DMS79 treated with DMSO at 0.1 percent for 48 hours (cell line): ENCODE results near the gene PPP1R10.

Experiments used
- DNase-seq: peaks from one replicate; lab custom pipeline; 2025; lab: John Stamatoyannopoulos, UW

The PPP1R10 gene

DNA sequence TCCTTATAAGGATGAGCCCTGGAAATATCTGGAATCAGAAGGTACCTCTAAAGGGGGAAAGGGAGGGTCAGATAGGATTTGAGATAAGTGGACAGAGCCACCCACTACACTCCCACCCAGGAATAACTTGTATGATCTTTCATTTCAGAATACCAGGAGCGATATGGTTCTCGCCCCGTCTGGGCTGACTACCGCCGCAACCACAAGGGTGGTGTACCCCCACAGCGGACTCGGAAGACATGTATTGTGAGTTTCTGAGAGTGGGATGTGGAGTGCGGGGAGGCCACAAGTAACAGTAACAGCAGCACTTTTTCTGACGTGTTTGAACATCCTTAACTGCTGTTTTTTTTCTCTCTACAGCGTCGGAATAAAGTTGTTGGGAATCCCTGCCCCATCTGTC lies 2.5 kb upstream of the PPP1R10 start:
- no peak for DNase-seq

DNA sequence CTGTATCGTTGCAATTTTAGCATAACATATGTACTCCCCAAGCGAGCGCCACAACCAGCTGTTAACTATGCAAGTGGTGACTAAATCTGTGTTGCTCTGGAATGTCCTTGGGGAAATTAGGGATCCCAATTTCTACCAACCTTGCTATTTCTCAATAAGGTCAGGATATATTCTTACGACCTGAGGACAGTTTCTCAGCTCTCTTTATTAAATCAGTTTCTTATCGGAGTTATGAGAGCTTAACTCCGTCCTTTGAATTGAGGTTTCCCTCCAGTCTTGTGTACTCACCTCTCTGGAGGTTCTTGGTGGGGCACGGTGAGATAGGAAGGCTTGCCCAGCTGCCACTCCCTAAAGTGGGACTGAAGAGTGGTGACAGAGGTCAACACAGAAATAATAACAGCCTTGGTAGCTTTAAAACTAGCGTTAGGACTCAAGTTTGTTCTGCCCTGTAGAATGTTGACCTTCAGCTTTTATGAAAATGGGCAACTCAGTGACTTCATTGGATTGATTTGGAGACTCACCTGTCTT lies 1.3 kb upstream of the PPP1R10 start:
- DNase-seq = peak; percentile 39

DNA sequence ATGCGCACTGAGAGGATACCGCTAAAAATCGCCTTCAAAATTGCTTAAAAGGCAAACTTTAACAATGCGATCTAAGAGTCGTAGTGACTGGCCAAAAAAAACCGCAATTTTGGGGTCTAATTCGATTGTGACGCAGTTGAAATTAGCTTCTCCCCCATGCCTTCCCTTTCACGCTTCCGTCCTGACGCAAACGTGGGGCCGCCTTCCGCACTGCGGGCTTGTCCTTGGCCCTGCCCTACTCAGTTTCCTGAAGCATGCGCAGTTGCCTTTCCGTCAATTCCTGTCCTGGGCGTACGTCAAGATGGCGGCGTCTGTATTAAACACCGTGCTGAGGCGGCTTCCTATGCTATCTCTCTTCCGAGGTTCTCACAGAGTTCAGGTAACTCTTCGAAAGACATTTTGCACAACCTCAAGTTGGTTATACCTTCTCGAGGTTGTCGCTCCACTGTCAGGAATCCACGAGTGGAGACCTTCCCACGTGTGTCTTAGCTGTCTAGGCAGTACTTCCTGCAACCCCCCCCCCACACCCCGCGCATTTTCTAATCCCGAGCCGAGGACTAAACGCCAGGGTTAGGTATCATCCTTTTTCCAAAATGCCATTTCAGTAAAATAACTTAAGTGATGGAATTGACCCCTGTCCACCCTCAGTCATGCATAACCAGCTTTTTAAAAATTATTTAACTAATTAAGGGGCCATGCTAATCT lies 674 bp upstream of the PPP1R10 start, which contains the start of gene MRPS18B:
TSS of gene MRPS18B (plus strand) at position 276 of the 705 bp plus-strand sequence. CDS start at position 302, 26 bp downstream.
- peak; percentile 99 for DNase-seq

GRCh38 chr6:30615958-30616810 lies 859 bp downstream of the PPP1R10 start:
- DNase-seq = peak; percentile 65

- DNase-seq = peak; percentile 89
These were observed 1.7 kb downstream of the PPP1R10 start for GRCh38 chr6:30615219-30615957.

DNA sequence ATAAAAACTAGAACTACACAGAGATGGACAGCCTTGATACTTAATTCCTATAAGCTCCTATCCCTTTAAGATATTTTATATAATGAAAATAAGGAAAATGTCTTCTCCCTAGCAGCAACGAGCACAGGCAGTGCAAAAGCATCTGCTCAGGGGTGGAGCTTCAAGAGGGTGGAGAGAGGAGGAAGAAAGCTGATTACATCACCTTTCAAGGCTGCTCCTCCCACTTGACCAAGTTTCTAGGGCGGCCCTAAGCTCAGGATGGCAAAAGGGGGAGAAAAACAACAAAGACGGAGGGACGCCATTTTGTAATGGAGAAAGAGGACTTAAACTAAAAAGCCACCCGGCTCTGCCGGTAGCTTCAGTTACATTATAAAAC lies 2.2 kb downstream of the PPP1R10 start:
- DNase-seq = peak; percentile 97

DNA sequence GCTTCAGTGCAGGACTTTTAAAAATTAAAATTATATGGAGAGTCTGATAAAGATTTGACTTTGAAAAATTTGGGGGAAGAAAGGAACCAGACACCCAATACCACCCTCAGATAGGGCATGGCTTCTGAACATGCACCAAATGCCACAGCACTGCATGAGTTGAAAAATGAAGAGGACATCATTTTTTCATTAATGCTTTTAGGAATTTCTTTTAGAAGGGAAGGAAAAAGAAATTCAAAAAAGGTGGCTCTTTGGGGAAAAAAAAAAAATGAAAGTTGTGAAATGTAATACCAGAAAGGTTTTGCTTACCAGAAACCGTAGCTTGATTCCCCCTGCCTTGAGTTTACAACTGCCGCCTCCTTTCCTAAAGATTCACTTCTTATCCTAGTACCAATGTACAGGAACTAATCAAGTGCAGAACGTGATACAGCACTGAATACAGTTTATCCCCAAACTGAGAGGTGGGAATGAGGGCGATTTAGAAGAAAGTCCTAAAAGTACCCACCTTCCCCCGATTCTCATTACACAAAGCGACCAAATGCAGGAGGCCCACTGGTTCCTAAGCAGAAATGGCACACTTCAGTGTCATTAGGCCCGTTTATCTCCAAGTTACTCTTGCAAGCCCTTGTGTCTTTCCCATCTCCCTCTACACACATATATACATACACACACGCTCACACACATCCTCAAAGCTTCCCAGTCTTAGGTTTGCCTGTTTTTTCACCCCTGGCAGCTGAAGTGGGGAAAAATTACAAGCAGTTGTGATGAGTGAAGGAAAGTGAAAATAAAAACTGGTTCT lies 2.8 kb downstream of the PPP1R10 start:
- DNase-seq = no peak

DNA sequence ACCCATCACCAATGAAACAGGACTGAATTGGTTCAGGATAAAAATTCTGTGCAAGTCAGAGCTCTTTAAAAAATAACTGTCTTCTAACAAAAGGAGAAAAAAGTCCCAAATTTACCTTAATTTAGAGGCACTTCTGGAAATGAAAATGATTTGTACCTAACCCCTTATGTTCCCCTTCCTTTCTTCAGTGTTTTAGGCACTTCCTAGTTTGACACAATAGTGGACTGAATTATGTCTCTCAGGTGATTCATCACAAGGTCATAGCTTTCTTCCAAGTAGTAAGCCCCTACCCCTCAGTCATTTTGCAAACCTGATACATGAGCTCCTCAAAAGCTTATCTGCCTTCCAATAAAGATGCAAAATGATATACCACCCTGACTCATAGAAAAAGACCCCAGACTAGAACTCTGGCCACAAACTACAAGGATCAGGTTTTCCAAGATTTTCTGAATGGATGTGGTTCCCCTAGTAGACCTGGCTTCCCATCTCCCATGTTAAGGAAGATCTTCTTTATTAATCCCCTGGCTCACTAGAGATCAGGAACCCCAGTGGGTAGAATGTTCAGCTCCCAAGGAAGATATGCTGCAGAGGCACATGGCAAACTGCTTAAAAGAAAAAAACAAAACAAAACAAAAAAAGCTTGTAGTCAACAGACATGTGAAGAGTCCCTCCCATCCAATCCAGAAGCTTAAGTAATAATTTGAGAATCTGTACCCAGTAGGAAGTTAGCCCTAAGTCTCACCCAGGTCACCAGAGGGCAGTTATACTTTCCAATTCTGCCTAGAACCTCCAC lies 3.6 kb downstream of the PPP1R10 start:
- DNase-seq = no peak

DNA sequence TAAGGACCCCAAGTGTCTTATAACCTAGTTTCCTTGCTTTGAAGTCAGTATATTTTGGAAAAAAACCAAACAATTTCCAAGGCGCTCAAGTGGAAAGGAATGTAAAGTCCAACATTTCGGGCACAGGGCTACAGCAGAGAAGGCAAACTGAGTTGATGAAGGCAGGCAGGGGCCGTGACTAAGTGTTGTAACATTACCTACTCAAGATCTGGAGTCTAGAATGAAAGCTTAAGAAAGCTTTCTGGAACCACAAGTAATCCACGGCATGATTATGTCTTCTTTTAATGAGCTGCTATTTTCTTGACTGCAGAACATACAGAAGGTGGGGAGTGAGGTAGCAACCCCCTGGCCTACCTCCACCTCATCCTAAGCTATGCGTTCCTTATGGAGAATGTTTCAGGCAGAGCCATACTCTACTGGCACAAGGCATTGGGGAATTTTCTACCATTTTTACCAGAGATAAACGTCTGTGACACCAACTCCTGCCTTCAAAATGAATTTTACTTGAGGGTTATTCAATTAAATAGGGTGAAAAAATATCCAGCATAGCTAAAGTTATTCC lies 4.3 kb downstream of the PPP1R10 start:
- DNase-seq = peak; percentile 69

DNA sequence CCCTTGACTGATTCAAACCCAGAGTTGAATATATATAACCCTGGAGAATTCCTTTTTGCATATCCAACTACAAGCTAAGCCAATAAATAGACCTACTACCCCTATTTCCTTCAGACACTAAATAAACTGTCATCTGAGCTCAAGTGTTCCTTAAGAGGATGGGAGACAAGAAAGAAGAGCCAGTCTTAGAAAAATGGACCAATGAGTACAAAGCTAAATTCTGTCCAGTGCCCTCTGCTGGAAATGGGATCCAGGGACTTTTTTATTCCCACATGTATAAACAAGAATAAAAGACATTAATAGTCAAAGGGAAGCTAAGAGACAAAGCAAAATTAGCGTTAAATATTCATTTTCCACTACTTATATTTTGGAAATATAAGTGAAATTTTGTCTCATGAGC lies 4.8 kb downstream of the PPP1R10 start:
- DNase-seq = peak; percentile 47

DNA sequence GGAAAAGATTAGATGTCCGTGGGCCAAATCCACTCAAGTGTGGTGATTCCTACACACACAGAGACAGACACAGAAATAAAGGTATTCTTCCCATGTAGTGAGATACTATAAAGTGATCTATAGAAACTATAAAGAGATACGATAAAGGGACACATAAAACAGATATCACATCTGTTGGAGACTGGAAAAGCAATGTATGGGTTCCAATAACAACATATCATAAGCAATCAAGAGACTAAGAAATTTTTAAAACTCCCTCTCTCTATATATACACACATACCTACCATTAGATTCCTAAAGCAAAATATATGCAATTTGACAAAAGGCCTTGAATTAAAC lies 5.2 kb downstream of the PPP1R10 start:
- DNase-seq = no peak

DNA sequence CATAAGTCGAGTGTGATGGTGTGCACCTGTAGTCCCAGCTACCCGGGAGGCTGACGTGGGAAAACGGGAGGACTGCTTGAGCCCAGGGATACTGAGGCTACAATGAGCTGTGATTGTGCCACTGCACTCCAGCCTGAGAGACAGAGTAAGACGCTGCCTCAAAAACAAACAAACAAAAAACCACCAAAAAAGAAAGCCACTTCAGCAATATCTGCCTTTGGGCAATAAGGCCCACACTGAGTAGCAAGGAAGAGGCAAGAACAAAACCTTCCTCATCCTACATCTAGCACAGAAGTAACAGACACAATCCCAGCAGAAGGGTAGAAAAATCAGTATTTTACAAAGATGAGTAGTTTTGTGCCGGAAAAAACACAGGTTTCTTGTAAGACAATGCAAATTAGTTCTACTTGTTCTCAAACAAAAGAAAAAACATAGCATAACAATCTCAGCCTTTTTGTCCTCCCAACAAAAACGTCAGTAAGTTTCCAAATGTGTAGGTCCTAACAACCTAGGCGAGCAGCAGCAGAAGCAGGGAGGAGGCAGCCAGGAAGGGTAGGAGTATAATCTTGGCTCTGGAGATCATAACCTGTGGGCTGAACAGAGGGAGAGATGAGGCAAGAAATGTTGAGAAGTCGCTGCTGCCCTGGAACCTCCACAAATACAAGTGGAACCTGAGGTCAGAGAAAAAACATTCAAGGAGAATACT lies 5.7 kb downstream of the PPP1R10 start:
- DNase-seq = no peak

GRCh38 chr6:30610065-30610464 lies 7.0 kb downstream of the PPP1R10 start:
- DNase-seq = no peak

GRCh38 chr6:30603961-30604360 lies 13.1 kb downstream of the PPP1R10 start:
- no peak for DNase-seq

- no peak for DNase-seq
These were observed 15.0 kb downstream of the PPP1R10 start for GRCh38 chr6:30601815-30602641.

DNA sequence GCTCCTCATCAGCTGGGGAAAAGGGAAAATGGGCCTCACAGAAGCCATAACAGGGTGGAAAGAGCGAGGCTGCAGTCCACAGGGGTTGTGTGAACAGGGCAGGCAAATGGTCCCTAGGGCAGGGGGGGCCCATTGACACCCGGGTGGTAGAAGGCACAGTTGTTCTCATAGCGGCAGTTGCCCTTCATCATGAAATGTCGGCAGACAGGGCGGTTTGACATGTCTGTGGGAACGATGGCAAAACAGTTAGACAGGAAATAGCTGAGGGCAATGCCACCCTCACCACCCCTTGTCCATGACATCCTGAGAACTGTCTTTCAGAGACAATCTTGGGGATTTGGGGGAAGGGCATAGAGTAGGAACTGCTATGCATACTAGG lies 15.6 kb downstream of the PPP1R10 start:
- DNase-seq = no peak

- no peak for DNase-seq
These were observed 16.5 kb downstream of the PPP1R10 start for GRCh38 chr6:30600451-30600961.

- no peak for DNase-seq
These were observed 17.3 kb downstream of the PPP1R10 start for GRCh38 chr6:30599625-30600324.
